Measurements from ENCODE around the gene PCBD1.

DNA sequence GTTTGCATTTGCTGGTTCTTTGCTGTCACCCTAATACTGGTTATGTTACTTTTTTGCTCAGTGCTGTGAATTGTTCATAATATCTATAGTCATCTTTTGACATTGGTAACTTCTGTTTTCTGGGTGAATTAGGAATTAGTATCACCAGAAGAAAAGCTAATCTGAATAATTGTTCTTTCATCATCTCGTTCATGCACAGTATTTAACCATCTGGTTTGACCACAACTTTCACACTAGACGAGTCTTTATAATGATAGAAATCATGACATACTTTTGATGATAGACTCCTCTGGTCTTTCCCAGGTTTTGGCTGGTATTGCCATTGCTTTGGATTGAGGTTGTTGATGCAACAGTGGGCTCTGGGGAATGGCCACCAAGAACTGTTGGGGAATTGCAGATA lies 47.5 kb downstream of the PCBD1 start:
- no peak for TF ChIP-seq YY1 (IDR thresholded peaks at IDR 0.05; ENCODE audit: low read depth)
- no peak for TF ChIP-seq TEAD4 (IDR thresholded peaks at IDR 0.05)
- TF ChIP-seq, protein P1, sequence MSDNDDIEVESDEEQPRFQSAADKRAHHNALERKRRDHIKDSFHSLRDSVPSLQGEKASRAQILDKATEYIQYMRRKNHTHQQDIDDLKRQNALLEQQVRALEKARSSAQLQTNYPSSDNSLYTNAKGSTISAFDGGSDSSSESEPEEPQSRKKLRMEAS (IDR thresholded peaks at IDR 0.05), result no peak
- TF ChIP-seq EGR1 (IDR thresholded peaks at IDR 0.05), result no peak
- no peak for TF ChIP-seq FOXM1 (IDR thresholded peaks at IDR 0.05; ENCODE audit: borderline replicate concordance, low read depth)
- no peak for TF ChIP-seq TAF1 (IDR thresholded peaks at IDR 0.05; ENCODE audit: low read depth)
- TF ChIP-seq, protein P2, sequence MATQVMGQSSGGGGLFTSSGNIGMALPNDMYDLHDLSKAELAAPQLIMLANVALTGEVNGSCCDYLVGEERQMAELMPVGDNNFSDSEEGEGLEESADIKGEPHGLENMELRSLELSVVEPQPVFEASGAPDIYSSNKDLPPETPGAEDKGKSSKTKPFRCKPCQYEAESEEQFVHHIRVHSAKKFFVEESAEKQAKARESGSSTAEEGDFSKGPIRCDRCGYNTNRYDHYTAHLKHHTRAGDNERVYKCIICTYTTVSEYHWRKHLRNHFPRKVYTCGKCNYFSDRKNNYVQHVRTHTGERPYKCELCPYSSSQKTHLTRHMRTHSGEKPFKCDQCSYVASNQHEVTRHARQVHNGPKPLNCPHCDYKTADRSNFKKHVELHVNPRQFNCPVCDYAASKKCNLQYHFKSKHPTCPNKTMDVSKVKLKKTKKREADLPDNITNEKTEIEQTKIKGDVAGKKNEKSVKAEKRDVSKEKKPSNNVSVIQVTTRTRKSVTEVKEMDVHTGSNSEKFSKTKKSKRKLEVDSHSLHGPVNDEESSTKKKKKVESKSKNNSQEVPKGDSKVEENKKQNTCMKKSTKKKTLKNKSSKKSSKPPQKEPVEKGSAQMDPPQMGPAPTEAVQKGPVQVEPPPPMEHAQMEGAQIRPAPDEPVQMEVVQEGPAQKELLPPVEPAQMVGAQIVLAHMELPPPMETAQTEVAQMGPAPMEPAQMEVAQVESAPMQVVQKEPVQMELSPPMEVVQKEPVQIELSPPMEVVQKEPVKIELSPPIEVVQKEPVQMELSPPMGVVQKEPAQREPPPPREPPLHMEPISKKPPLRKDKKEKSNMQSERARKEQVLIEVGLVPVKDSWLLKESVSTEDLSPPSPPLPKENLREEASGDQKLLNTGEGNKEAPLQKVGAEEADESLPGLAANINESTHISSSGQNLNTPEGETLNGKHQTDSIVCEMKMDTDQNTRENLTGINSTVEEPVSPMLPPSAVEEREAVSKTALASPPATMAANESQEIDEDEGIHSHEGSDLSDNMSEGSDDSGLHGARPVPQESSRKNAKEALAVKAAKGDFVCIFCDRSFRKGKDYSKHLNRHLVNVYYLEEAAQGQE (IDR thresholded peaks at IDR 0.05; ENCODE audit: low read depth), result no peak
- no peak for TF ChIP-seq EP300 (IDR thresholded peaks at IDR 0.05; ENCODE audit: borderline replicate concordance)
